Measurements from ENCODE around the gene A4GALT. TPM values are rescaled to one million over a fixed set of nuclear protein-coding genes. Genes with fewer than 3 reads are reported as not detected.

A4GALT gene
- total RNA-seq, 1 experiment from 2014 or later: 3.4 TPM

GRCh38 chr22:42725606-42726355 is 5.1 kb upstream of the A4GALT start:
- no peak for DNase-seq
- TF ChIP-seq, protein P1, sequence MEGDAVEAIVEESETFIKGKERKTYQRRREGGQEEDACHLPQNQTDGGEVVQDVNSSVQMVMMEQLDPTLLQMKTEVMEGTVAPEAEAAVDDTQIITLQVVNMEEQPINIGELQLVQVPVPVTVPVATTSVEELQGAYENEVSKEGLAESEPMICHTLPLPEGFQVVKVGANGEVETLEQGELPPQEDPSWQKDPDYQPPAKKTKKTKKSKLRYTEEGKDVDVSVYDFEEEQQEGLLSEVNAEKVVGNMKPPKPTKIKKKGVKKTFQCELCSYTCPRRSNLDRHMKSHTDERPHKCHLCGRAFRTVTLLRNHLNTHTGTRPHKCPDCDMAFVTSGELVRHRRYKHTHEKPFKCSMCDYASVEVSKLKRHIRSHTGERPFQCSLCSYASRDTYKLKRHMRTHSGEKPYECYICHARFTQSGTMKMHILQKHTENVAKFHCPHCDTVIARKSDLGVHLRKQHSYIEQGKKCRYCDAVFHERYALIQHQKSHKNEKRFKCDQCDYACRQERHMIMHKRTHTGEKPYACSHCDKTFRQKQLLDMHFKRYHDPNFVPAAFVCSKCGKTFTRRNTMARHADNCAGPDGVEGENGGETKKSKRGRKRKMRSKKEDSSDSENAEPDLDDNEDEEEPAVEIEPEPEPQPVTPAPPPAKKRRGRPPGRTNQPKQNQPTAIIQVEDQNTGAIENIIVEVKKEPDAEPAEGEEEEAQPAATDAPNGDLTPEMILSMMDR (conservative IDR thresholded peaks at IDR 0.05): no peak
- Histone ChIP-seq H3K18ac (ENCODE audit: insufficient read length, low read depth, low read length) (no peak overlapping the region), H4K91ac (ENCODE audit: insufficient read length, low read depth, low read length) (no peak overlapping the region), H2BK5ac (ENCODE audit: insufficient read length, low read length) (no peak overlapping the region), H3K56ac (ENCODE audit: insufficient read length, low read depth, low read length) (no peak overlapping the region), H4K5ac (ENCODE audit: insufficient read length, low read depth, low read length) (no peak overlapping the region), H4K20me1 (ENCODE audit: control insufficient read depth, insufficient read depth, insufficient read length) (no peaks in the 10 kb centered on the region), H3T11ph (ENCODE audit: low read length) (no peak overlapping the region), H3K23me2 (ENCODE audit: insufficient read length, low read depth, low read length, poor library complexity, severe bottlenecking) (peaks cover 3% of the 10 kb centered on the region), H3K9ac (ENCODE audit: extremely low read depth, insufficient read length, low read length) (no peak overlapping the region), H3K27me3 (ENCODE audit: insufficient read depth, low read length) (no peaks in the 10 kb centered on the region; the same call in 1 of the 2 replicates), H3K4me2 (ENCODE audit: insufficient read depth, insufficient read length, low read length) (no peak overlapping the region), H3K27ac (ENCODE audit: insufficient read length, low read depth, low read length) (no peak overlapping the region), H2AK5ac (ENCODE audit: insufficient read length, low read length) (no peak overlapping the region), H2BK12ac (ENCODE audit: insufficient read length, low read depth, low read length) (no peak overlapping the region), H3K23ac (ENCODE audit: insufficient read length, low read depth, low read length) (no peak overlapping the region), H4K8ac (replicated peaks; ENCODE audit: insufficient read length, low read depth, low read length) (no peak overlapping the region), H3K14ac (ENCODE audit: insufficient read depth, low read length) (no peak overlapping the region), H2AFZ (ENCODE audit: low read length) (no peak overlapping the region), H3K79me1 (ENCODE audit: insufficient read depth, low read depth, low read length, poor library complexity, severe bottlenecking) (no peaks in the 10 kb centered on the region), H2BK15ac (ENCODE audit: low read depth, low read length) (no peak overlapping the region), H2BK120ac (ENCODE audit: low read depth, low read length, poor library complexity, severe bottlenecking) (no peak overlapping the region), H3K79me2 (ENCODE audit: insufficient read depth, low read length) (no peaks in the 10 kb centered on the region), H3K4me1 (ENCODE audit: insufficient read depth, low read length) (no peaks in the 10 kb centered on the region; the same call in 1 of the 2 replicates), H2BK20ac (ENCODE audit: low read depth, low read length, poor library complexity, severe bottlenecking) (no peak overlapping the region), H3K4ac (ENCODE audit: low read depth, low read length) (no peak overlapping the region), H3K9me3 (ENCODE audit: control insufficient read depth, low read depth, low read length) (no peaks in the 10 kb centered on the region)
- peaks cover 0 to 2% (median 0%) of the 10 kb centered on the region in 3 experiments; a peak in 1 of 7 replicates for H3K36me3 Mint-ChIP-seq (ENCODE audit: insufficient read depth in 1 of 3, low read depth in 3 of 3)
- no CpG with 5 or more reads among the region's 6 CpGs for WGBS (ENCODE audit: extremely low coverage, insufficient read length, low lambda C conversion rate)
- H3K4me1 Mint-ChIP-seq: peaks cover 19 to 20% of the 10 kb centered on the region in 2 experiments
- H3K27ac Mint-ChIP-seq: no peak overlapping the region
- H3K9me3 Mint-ChIP-seq: peaks cover 0 to 5% of the 10 kb centered on the region in 2 experiments; a peak in 1 of 5 replicates
- peaks cover 35% of the 10 kb centered on the region for H3K27me3 Mint-ChIP-seq (ENCODE audit: low read depth)
- no peak overlapping the region for H3K4me3 Mint-ChIP-seq
